Measurements from ENCODE around the gene FAM107A.
A peak's percentile ranks its signal among the peaks of the same experiment; 100 is the strongest.
"Not testable (repeated sequence)": the region's sequence is repeated elsewhere in the genome, so short reads cannot be mapped to it uniquely, and the experiment has no call there.

The FAM107A gene

DNA sequence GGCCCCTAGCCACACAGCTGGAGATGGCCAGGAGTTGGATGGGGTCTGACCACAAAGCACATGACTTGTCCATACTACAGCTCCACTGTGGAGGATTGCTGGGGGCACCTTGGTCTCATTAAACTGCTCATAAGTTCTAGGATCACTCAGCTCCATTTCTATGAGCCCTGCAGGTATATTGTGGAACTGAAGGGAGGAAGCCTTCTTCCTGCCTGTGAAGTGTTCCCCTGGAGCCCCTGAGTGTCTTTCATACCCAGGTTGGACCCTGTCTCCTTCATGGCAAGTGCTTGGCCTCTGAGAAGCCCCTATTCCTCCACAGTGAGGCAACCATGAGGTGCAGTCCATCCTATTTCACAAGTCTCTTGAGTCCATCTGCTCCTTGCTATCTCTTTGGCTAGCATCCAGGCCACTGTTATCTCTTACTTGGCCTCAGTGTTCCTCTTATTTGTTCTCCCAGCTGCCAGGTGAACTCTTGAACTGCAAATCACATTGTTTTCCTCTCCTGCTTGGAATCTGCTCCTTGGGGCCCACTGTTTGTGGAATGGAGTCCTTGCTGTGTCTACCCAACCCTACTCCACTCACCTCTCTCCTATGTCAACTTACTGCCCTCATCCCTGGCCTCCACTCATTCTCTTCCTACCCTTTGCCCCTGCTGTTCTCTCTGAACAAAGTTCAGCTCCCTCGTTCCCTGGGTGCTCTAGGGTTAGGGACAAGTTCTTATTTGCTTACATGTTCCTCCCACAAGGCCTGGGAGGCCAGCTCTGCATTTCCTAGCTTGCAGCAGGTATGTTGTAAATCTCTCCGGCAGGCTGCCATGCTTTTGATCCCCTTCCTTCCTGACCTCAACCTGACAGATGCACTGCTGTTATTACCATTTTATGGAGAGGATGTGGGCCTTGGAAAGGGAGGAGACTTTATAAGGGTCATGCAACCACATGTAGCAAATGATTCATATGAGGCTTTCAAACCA lies 41.4 kb downstream of the FAM107A start:
- no peak for DNase-seq (ENCODE audit: low spot score)

DNA sequence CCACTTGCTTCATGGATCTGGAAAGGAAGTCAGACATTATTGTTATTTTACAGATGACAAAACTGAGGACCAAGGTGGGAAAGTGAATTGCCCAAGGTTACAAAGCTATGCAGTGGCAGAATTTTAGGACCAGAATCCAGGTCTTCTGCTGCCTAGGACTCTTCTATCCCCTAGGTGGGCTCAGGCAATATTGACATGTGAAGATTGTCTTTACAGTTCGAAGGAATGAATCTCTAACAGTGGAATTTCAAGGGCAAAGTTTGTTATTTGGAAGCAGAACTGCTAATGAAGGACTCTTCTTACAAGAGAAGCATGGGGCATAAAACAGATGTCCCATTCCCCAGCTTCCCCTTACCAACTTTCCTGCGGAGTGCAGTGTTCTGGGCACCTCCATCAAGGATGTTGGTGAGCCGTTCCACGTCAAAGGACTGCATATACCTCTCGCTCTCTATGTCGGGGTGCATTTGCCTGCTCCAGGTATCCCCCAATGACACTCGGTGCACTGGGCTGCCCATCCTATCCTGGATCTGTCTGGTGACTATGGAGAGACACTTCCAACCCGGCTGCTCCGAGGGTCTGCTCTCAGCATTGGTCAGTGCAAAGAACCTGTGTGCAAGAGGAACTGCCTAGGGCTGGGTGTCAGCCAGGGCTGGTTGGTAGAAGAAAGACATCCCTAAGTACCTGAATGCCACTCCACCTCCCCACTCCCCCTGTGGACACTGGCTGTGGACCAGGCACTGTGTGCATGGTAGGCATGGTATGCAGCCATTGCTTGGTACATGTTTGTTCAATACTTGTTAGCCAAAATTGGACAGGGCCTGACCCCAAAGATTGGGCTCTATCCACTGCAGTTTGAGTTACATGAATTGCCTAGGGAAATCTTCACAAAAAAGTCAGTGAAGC lies 42.3 kb downstream of the FAM107A start:
- DNase-seq (ENCODE audit: low spot score): no peak

DNA sequence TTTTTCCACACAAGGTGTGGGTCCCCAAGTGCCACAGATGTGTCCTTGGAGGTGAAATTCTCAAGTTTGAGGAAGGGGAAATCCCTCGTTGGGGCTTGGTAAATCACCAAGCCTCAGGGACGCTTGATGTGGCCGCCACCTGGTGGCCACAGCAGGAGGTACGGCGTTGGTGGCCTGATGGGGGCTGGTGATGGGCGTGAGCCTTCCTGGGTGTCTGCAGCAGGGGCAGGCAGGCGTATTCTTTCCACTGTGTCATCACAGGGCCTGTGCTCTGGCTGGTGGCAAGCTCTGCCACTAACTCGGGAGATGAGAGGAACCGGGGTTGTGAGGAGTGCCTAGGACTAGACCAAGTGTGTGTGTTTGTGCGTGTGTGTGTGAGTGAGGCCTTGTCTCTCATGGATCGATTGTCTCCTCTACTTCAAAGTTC lies 44.4 kb downstream of the FAM107A start:
- DNase-seq (ENCODE audit: low spot score): peak; percentile 52

DNA sequence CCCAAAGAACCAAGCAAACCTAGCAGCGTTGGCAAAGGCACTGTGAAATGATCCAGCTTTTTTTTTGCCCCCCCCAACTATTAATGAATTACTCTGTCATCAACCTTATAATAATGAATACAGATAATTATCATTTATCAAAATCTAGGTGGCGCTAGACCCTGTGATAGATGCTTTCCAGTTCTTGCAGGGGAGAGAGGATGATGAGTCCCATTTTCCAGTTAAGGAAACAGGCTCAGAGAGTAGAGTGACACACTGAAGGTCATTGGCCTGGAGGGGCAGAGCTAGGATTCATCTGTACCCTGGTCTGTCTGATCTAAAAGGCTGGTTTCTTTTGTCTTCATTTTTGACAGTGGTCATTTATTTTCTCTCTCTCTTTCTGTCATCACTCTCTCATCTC lies 45.2 kb downstream of the FAM107A start:
- DNase-seq (ENCODE audit: low spot score): peak; percentile 32

DNA sequence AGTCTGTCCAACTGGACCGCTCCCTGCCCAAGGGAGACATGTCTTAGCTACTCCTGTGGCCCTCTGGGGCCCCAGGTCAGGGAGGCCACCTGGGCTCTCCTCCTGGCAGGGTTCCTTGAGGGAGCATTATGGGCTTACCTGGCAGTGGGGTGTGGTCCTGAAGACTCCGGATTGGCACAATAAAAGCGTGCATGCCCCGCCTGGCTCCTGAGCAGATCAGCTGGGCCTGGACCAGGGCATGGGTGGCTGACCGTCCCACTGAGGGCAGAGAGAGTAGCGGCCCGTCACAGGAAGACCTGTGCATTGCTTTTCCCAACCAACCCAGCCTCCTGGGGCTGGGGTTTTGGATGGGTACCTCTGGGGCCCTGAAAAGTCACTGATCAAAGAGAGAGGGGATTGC lies 45.6 kb downstream of the FAM107A start:
- DNase-seq (ENCODE audit: low spot score): no peak

DNA sequence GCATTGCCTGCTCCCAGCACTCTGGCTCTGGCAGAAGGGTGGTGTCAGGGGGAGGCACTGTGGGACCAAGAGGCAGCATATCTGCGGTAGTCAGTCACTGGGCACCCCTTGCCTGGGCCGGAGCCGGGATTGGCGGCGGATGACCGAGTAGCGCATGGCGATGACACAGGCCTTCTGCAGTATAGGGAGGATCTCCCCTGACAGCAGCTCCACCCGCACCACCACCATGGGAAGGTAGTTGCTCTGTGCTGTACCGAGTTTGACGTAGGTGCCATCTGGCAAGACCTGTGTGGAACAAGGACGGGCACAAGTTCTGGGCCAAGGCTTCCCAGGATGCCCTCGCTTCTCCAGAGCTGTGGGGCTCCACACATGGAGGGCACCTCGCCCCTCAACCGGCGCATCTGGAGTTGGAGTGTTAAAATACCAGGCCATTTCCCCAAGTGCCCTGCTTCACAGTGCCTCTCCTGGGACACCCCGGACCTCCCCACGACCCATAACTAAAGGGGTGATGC lies 46.8 kb downstream of the FAM107A start:
- DNase-seq (ENCODE audit: low spot score): no peak

DNA sequence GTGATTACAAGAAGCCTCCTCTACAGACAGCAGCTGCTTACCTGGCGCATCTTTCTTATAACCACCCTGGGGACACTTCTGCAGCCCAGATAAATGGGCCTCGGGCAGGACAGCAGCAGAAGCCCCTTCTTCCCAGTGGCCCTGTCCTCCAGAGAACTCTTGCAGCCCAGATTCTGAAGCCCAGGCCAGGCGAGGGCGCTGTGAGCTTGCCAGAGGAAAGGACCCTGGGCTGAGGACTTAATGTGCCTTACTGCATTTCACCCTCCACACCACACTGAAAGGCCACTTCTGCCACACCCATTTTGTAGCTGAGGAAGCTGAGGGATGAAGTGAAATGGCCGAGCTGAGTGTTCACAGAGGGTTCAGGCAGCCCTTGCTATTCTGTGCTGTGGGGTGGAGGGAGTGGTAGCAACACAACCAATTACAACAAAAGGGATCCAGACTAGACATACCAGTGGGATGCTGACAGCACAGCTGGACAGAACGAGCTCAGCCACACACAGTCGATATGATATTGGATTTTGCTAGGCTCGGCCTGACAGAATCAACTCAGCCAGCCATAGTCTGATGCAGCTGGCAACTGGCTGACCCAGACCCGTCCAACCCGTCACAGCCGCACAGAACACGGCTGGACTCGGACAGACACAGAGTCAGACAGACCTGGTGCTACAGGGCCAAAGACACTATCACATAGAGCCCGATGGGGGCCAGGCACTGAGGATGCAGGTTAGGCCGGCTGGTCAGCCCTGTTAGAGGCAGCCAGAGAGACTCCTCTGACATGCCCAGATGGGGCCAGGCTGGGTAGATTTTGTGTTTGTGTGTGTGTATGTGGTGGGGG lies 47.5 kb downstream of the FAM107A start:
- no peak for DNase-seq (ENCODE audit: low spot score)

DNA sequence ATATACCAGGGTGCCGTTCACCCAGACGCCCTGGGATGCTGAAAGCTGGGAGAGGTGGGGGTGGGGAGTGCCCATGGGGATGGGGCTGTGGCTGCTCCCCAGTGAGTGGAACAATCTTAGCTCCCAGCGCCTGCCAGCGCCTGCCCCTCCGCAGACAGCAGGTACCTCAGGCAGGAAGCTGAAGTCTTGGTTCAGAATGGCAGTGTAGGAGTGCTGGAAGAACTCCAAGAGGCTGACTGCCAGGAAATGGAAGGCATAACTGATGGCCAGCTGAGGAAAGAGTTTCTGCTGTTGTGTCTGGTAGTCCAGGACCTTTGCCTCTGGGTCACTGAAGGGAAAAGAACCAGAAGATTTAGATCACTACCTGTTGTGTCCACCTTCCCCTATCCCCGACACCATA lies 48.6 kb downstream of the FAM107A start:
- DNase-seq (ENCODE audit: low spot score): peak; percentile 47

DNA sequence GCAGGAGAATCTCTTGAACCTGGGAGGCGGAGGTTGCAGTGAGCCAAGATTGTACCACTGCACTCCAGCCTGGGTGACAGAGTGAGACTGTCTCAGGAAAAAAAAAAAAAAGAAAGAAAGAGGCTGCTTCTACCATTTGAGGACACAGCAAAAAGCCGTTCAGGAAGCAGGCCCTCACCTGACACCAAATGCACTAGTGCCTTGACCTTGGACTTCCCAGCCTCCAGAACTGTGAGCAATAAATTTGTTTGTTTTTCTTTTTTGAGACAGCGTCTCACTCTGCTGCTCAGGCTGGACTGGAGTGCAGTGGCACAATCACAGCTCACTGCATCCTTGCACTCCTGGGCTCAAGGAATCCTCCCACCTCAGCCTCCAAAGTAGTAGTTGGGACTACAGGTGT lies 49.8 kb downstream of the FAM107A start:
- not testable (repeated sequence) for DNase-seq (ENCODE audit: low spot score)

DNA sequence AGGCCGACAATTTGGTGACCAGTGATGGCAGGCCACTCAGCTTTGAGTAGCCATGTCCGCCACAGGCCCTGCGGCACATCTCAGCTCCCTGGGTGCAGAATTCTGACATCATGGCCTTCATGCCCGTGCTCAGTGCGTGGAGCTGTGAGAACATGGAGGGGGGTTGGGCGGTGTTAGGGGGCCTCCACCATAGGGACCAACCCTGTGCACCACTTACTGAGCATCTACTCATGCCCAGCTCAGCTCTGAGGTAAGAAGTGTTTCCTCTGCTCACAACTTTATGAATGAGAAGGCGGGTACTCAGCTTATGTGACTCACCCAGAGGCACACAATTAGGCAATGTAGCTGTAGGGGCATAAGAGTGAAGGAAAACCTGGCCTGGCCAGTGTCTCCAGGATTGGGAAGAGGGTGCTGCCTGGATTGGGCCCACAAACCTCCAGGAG lies 50.7 kb downstream of the FAM107A start:
- peak; percentile 90 for DNase-seq (ENCODE audit: low spot score)

DNA sequence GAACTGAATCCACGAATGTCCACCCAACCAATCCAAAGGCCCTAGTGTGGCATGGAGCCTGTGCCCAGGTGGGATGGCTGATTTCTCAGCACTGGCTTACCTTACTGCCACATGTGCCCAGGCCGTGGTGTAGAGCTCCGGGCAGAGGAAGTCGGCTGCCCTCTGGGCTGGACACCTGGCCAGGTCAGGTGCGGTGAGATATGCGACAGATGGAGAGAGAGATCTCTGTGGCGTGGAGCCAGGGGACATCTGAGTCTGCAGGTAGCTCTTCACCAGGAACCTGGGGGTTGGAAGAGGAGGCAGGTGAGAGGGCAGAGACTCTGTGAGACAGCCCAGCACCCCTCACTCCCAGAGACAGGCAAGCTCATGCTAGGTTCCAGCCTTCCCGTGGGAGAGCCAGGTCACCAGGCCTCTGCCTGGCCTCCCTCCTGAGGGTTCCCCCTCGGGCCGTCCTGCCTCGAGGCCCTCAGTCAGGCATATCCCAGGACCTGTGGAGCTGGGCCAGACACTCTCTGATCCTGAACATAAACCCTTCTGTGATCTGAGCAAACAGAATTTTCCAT lies 52.8 kb downstream of the FAM107A start:
- DNase-seq (ENCODE audit: low spot score): no peak

DNA sequence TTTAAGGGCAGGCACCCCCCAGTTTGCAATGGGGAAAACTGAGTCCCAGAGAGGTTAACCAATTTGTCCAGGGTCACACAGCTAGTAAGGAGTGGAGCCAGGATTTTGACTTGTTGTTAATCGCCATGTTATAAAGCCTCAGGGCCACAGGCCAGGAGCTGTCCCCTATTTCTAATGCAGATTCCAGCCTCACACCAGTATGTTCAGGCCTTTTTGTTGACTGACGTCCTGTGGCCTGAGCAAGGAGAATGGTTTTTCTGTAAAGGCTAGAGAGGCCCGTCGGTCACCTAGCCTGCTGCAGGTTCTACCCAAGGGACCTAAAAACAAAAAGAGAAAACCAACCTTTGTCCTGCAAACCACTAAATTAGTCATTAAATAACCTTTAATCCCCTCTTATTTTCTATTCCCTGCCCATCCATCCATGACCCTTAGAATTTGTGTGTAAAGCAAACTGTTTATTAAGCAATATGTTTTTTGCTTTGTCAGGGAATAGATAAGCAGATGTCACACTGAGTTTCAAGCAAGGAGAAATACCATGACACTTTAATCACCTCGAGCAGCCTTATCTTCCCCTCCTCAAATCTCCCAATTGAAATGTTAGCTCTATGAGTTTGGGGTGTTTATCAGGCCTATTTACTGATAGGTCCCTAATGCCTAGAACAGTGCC lies 54.3 kb downstream of the FAM107A start:
- no peak for DNase-seq (ENCODE audit: low spot score)

DNA sequence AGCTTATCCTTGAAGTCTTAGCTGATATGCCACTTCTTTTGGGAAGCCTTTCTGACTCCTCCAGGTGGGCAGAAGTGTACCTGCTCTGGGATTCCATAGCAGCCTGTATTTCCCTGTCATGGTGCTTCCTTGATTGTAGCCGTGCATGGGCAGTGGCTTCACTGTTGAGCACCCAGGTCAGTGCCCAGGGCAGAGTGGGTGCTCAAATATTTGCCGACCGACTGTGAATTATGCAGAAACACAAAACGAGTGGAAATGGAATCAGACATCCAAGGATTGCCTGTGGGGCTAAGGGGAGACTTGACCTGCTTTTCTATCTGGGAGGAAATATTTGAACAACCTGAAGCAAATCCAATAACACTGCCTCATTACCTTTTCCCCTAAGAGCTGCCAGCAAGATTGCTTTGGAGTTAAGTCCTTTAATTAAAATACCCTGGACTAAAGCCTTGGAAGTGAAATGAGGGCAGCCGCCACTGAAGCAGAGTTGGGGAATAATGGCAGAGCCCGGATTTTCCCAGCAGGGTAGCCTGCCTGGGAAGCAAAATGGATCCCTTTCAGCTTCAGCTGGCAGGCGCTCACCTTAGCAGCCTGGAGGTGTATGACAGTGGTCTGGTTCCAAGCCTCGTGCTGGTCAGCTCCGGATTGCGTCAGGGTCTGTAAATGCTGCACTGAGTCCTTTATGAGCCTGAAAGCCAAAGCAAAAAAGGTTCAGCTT lies 55.1 kb downstream of the FAM107A start:
- no peak for DNase-seq (ENCODE audit: low spot score)

DNA sequence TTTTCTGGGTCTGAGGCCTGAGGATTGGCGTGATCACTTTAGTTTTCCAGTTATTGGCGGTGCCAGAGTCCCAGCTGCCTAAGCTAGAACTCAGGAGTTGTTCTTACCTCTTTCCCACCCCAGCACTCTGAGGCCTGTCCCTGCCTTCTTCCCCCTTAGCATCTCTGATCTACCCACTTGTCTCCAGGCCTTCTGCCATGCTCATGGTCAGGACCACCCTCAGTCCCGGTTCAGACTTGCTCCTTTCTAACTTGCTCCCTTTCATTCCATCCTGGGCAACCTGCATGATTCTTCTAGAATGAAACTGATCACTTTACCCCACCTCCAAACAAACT lies 55.9 kb downstream of the FAM107A start:
- DNase-seq (ENCODE audit: low spot score): no peak

DNA sequence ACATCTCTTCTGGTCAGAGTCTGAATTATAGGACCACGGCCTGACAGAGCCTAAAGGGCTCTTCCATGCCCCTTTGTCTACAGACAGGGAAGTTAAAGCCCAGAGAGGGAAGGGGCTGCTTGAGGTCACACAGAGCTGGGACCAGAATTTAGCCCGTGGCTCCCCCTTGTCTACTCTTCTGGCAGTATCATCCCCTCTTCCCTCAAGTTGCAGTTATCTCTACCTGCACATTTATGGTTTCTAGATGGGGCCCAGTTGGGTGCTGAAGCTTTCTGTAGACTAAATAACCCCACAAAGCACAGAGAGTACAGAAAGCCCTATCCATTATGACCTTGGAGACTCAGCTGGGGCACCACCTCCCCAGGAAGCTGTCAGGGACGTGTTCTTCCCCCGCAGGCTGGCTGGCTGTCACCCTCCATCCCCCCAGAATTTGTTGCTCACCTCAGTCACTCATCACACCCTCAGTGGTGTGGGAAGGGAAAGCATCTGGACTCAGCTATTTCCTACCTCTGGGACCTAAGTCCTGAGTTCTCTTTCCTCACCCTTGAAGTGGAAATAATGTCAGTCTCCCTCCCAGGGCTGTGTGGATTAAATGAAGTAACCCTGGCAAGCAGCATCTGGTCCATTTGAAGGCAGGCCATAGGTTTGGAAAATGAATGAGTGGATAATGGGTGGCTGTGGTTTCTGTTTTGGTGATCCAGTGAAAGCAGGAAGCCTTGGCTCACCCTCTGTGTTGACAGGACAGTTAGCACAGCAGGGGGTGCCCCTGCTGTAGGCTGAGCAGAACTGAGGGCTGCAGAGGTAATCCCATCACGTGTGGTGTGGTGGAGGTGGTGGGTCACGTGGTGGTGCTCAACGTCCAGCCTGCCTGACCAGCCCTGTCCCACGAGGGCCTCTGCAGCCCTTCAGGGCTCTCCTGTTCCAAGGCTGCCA lies 56.5 kb downstream of the FAM107A start:
- no peak for DNase-seq (ENCODE audit: low spot score)

DNA sequence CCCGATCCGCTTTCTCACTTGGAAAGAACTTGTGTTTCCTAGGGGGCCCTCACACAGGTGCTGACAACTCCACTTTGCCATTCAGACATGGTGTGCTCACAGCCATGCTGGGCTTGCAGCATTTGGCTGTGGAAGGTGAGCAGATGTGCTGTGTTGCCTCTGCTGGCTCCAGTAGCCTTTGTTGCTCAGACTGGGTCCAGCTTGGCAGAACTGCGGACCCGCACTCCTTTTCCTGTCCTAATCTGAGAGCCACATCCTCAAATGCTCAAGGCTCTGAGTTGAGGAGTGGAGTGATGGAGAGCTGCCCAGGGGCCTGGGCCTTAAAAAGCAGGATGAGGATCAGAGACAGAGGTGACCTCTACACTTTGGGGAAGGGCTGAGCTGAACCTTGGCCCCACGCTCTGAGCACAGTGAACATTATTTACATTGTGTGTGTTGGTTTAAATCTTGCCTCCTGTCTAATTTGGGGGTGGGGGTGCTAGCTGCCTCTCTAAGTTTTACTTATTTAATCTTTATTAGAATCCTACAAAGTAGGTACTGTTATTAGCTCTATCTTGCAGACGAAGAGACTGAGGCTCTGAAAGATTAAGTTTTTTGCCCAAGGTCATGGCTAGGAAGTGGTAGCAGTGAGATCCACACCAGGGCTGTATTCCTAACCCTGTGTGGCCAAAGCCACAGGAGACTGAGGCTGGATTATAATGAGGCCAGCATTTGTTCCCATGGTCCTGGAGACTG lies 57.4 kb downstream of the FAM107A start:
- DNase-seq (ENCODE audit: low spot score): no peak

DNA sequence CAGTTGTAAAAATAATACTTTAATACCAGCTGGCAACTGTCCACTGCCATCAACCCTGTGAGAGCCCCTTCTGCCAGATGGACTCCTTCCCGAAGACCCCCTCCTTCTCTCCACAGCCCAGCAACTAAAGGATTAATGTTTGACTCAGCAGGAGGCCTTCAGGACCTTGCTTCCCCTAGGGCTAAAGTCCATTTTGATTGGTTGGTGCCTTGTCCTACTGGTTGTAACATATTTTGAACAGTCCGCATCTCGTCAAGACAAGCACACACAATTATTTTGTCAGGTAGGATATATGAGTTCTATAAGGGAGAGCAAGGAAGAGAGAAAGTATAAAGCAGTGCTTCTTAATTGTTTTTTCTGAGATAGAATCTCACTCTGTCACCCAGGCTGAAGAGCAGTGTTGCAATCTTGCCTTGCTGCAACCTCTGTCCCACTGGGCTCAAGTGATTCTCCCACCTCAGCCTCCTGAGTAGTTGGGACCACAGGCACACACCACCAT lies 58.9 kb downstream of the FAM107A start:
- no peak for DNase-seq (ENCODE audit: low spot score)

DNA sequence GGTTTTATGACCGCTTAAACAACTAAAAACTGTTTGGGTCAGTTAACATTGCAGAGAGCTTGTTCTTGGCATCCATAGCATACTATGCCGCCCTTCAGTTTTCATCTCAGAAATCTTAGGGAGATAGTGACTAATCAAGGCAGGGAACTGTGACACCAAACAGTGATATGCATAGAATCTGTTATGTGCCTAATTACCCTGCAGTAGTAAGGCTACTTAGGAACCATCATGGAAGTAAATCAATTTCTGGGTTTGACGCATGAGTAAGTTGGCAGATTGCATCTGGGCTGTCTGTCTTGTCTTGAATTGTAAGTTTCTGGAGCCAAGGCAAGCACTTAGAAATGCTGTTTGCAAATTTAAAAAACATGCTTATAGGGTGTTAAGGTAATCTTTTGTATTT lies 62.8 kb downstream of the FAM107A start:
- DNase-seq (ENCODE audit: low spot score): no peak

All from kidney capillary endothelial cell (primary cell).